Fibroblast of lung (primary cell): Measurements from ENCODE around the gene TLE1. TPM values are rescaled to one million over a fixed set of nuclear protein-coding genes. Genes with fewer than 3 reads are reported as not detected.

Source experiments
- DNase-seq, 2 donors: peaks; one replicate each; pipeline versions ENCODE4 v3.0.0 to v3.0.0-alpha.2; 2010; ENCODE audit warnings: low read depth in 2 of 2
- H2AFZ ChIP-seq: 2 replicates; pipeline ENCODE4 v1.5.1; 2012; ENCODE audit warnings: low read length, control low read depth, inconsistent platforms
- H3K27ac ChIP-seq: 2 replicates; pipeline ENCODE4 v1.5.1; 2011; ENCODE audit warnings: low read length, control low read depth; ENCODE audit not compliant: insufficient read depth
- H3K27me3 ChIP-seq: 2 replicates; pipeline ENCODE4 v1.5.1; 2011; ENCODE audit warnings: mild to moderate bottlenecking, low read length; ENCODE audit not compliant: control insufficient read depth, insufficient read depth
- H3K36me3 ChIP-seq: 2 replicates; pipeline ENCODE4 v1.5.1; 2011; ENCODE audit warnings: low read length; ENCODE audit not compliant: control insufficient read depth, insufficient read depth
- H3K4me1 ChIP-seq: 2 replicates; pipeline ENCODE4 v1.5.1; 2011; ENCODE audit warnings: low read length; ENCODE audit not compliant: control insufficient read depth, insufficient read depth; ENCODE audit errors: extremely low read depth
- H3K4me2 ChIP-seq: 2 replicates; pipeline ENCODE4 v1.5.1; 2011; ENCODE audit warnings: low read length, control low read depth; ENCODE audit not compliant: insufficient read depth; ENCODE audit errors: extremely low read depth
- H3K4me3 ChIP-seq, 4 experiments: fragments of 200-600 bp in 1 of 4; sonication (generic) in 1 of 4; replicated peaks in 1 of 4; 2 replicates each; pipeline ENCODE4 v1.5.1; 2011 to 2016; ENCODE audit warnings: low read length in 4 of 4, low read depth in 3 of 4, mild to moderate bottlenecking in 3 of 4, control low read depth in 2 of 4, inconsistent platforms in 1 of 4, mixed read lengths in 1 of 4; ENCODE audit not compliant: insufficient read depth in 1 of 4; ENCODE audit errors: control extremely low read depth in 1 of 4
- H3K79me2 ChIP-seq: 2 replicates; pipeline ENCODE4 v1.5.1; 2012; ENCODE audit warnings: mild to moderate bottlenecking, low read length, inconsistent platforms; ENCODE audit not compliant: control insufficient read depth, insufficient read depth
- H3K9ac ChIP-seq: 2 replicates; pipeline ENCODE4 v1.5.1; 2011; ENCODE audit warnings: mild to moderate bottlenecking, low read length, control low read depth; ENCODE audit not compliant: insufficient read depth
- H3K9me3 ChIP-seq: 2 replicates; pipeline ENCODE4 v1.5.1; 2012; ENCODE audit warnings: low read depth, low read length; ENCODE audit not compliant: control insufficient read depth, insufficient read depth
- H4K20me1 ChIP-seq: 2 replicates; pipeline ENCODE4 v1.5.1; 2011; ENCODE audit warnings: low read length; ENCODE audit not compliant: control insufficient read depth, insufficient read depth; ENCODE audit errors: extremely low read depth
- CTCF ChIP-seq, 2 donors: IDR thresholded peaks in 1 of 2; conservative IDR thresholded peaks in 1 of 2; 1 replicate in 1 of 2; 2 replicates in 1 of 2; pipeline ENCODE4 v1.5.1; 2011 to 2012; ENCODE audit warnings: low read length in 2 of 2, control low read depth in 1 of 2, inconsistent platforms in 1 of 2, low read depth in 1 of 2, mild to moderate bottlenecking in 1 of 2
- EZH2 ChIP-seq: IDR thresholded peaks from 2 replicates; pipeline ENCODE4 v1.5.1; 2012; ENCODE audit warnings: low read length, control low read depth, mild to moderate bottlenecking; ENCODE audit errors: missing control alignments
- polyA plus RNA-seq, 2 donors: library from polyadenylated mRNA; depleted of rRNA in 1 of 2; stranded (reverse) in 1 of 2; unstranded in 1 of 2; fragments of >200 nt; gene quantifications; 2 replicates each; pipeline ENCODE4 v1.2.1, GENCODE V29; 2011 to 2012; ENCODE audit warnings: missing spikeins in 1 of 2
- total RNA-seq: library from RNA; depleted of rRNA; stranded (reverse); fragments of >200 nt; gene quantifications from 2 replicates; pipeline ENCODE4 v1.2.1, GENCODE V29; 2014

TLE1 gene
- total and polyA plus RNA-seq, 2 donors (not counting 1 experiment from before 2014, with no cell fraction given): 29.3 to 29.7 TPM

DNA sequence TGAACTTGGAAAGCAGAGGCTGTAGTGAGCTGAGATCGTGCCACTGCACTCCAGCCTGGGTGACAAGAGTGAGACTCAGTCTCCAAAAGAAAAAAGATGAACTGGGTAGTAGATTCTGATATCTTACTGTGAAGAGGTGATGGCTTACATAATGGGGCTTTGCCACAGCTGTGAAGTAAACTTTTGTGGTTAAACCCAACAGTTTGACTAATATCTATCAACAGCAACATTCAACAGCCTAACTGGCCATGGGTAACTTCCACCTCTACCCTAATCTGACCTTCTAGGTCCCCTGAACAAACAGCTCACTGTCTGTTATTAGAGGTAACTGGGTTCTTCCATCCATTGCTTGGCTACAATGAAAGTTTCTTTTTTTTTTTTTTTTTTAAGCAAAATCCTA, 52.1 kb downstream of the TLE1 start:
- Histone ChIP-seq H4K20me1 (no peaks in the 10 kb centered on the region), H3K36me3 (no peaks in the 10 kb centered on the region), H3K9ac (no peak overlapping the region), H2AFZ (no peak overlapping the region), H3K4me1 (peaks cover 32% of the 10 kb centered on the region), H3K4me2 (no peak overlapping the region), H3K79me2 (no peaks in the 10 kb centered on the region), H3K27me3 (no peaks in the 10 kb centered on the region), H3K4me3 (no peak overlapping the region), H3K9me3 (no peaks in the 10 kb centered on the region), H3K27ac (no peak overlapping the region)
- no peak for TF ChIP-seq CTCF (conservative IDR thresholded peaks at IDR 0.05 in 1 of 2, IDR thresholded peaks at IDR 0.05 in 1 of 2; ENCODE audit: low read depth in 1 of 2, low read length in 2 of 2)
- no peak for TF ChIP-seq EZH2
- no peak for DNase-seq

GRCh38 chr9:81636255-81636599, 53.1 kb downstream of the TLE1 start:
- H3K4me1 ChIP-seq: peaks cover 32% of the 10 kb centered on the region
- no peak for DNase-seq
- H3K79me2 ChIP-seq: no peaks in the 10 kb centered on the region
- TF ChIP-seq CTCF (conservative IDR thresholded peaks at IDR 0.05 in 1 of 2, IDR thresholded peaks at IDR 0.05 in 1 of 2; ENCODE audit: low read depth in 1 of 2, low read length in 2 of 2): no peak
- TF ChIP-seq EZH2: no peak
- H3K4me2 ChIP-seq: peak overlapping the region; percentile 54
- no peaks in the 10 kb centered on the region for H4K20me1 ChIP-seq
- H2AFZ ChIP-seq: no peak overlapping the region
- H3K4me3 ChIP-seq: no peak overlapping the region
- H3K27me3 ChIP-seq: no peaks in the 10 kb centered on the region
- no peak overlapping the region for H3K9ac ChIP-seq
- H3K9me3 ChIP-seq: no peaks in the 10 kb centered on the region
- no peaks in the 10 kb centered on the region for H3K36me3 ChIP-seq
- H3K27ac ChIP-seq: peak overlapping the region; percentile 79

- peak in 1 of 2 donors; percentile 58 for DNase-seq
- Histone ChIP-seq H4K20me1 (no peaks in the 10 kb centered on the region), H3K27me3 (no peaks in the 10 kb centered on the region), H2AFZ (no peak overlapping the region), H3K4me1 (peaks cover 32% of the 10 kb centered on the region), H3K79me2 (no peaks in the 10 kb centered on the region), H3K9ac (no peak overlapping the region), H3K4me3 (no peak overlapping the region), H3K27ac (peak overlapping the region; percentile 79), H3K36me3 (no peaks in the 10 kb centered on the region), H3K9me3 (no peaks in the 10 kb centered on the region), H3K4me2 (peak overlapping the region; percentile 54)
- TF ChIP-seq CTCF (conservative IDR thresholded peaks at IDR 0.05 in 1 of 2, IDR thresholded peaks at IDR 0.05 in 1 of 2; ENCODE audit: low read depth in 1 of 2, low read length in 2 of 2): no peak
- TF ChIP-seq EZH2: no peak
These were observed 53.7 kb downstream of the TLE1 start for GRCh38 chr9:81635521-81636254.
